Skeletal muscle satellite cell (primary cell): ENCODE results near the gene YIPF7. TPM values are rescaled to one million over a fixed set of nuclear protein-coding genes. Genes with fewer than 3 reads are reported as not detected.

Experiments used
- H3K27me3 ChIP-seq: 2 replicates; pipeline ENCODE4 v1.7.0; 2013; ENCODE audit warnings: low read length; ENCODE audit not compliant: control insufficient read depth, insufficient read depth
- H3K36me3 ChIP-seq: 2 replicates; pipeline ENCODE4 v1.7.0; 2013; ENCODE audit warnings: mild to moderate bottlenecking, control low read depth, low read length; ENCODE audit not compliant: insufficient read depth
- H3K4me1 ChIP-seq: 2 replicates; pipeline ENCODE4 v1.7.0; 2013; ENCODE audit warnings: low read length; ENCODE audit not compliant: control insufficient read depth, insufficient read depth
- H3K4me2 ChIP-seq: 2 replicates; pipeline ENCODE4 v1.7.0; 2013; ENCODE audit warnings: mild to moderate bottlenecking, low read length
- H3K4me3 ChIP-seq: 2 replicates; pipeline ENCODE4 v1.7.0; 2013; ENCODE audit warnings: low read length
- H3K9ac ChIP-seq: 2 replicates; pipeline ENCODE4 v1.7.0; 2013; ENCODE audit warnings: mild to moderate bottlenecking, low read depth, low read length, moderate library complexity
- H3K9me3 ChIP-seq: replicated peaks from 2 replicates; pipeline ENCODE4 v1.7.0; 2013; ENCODE audit warnings: mild to moderate bottlenecking, control low read depth, low read length
- total RNA-seq: library from RNA; depleted of rRNA; stranded (reverse); fragments of >200 nt; gene quantifications from 2 replicates; pipeline ENCODE4 v1.2.3, GENCODE V29; 2012; rRNA removed

Gene YIPF7
- total RNA-seq = not detected in 2 replicates

DNA sequence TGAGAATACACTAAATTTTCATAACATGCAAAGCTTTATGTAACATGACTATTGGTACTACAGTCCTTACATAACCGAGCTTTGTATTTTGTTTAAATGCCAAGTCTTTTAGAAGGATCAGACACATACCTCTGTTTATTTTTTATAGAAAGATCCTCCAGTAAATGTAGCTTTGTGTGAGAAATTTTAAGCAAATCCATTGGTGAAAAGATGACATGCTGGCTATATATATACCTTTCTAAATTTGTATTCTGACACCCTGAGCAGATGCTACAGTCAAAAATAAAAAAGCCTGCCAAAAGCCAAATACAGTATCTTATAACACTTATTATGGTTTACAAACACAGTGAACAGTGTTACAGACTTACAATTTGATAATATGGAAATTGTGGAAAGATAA, at the start of gene YIPF7:
Gene YIPF7, minus strand, starts transcription at position 201 of the 400 bp plus-strand sequence. CDS start 1,525 bp downstream, outside the sequence.
- H3K36me3 ChIP-seq = no peaks in the 10 kb centered on the region
- no peaks in the 10 kb centered on the region for H3K9me3 ChIP-seq
- H3K4me1 ChIP-seq = no peaks in the 10 kb centered on the region

DNA sequence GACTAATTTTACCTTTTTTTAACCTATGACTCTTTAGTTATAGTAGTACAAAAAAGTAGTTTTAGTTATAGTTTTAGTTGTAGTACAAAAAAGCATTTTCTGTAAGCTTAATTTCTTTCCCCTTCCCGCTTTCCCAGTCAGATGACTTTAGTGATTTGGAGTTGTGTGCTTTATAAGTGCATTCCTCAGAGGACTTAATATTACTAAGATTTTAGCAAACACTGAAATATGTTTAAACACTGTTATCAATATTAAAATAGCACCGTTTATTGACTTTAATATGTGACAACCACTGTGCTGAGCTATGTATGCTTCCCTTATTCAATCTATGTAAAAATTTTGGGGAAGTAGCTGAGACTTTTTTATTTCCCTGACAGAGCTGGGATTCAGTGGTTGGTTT, 49.6 kb upstream of the YIPF7 start:
- Histone ChIP-seq H3K36me3 (peaks cover 84% of the 10 kb centered on the region), H3K4me1 (no peaks in the 10 kb centered on the region), H3K4me2 (no peak overlapping the region), H3K9ac (no peak overlapping the region), H3K9me3 (no peaks in the 10 kb centered on the region), H3K4me3 (no peak overlapping the region), H3K27me3 (no peaks in the 10 kb centered on the region)

More for the DNA sequence above, at the start of gene YIPF7:
- Histone ChIP-seq H3K9ac (no peak within 1 kb of the TSS), H3K27me3 (no peaks in the 10 kb centered on the region), H3K4me2 (no peak within 1 kb of the TSS), H3K4me3 (no peak within 1 kb of the TSS)

GRCh38 chr4:44700427-44700826, 49.0 kb upstream of the YIPF7 start:
- no peak overlapping the region for H3K4me2 ChIP-seq
- H3K36me3 ChIP-seq = peaks cover 85% of the 10 kb centered on the region
- H3K27me3 ChIP-seq = no peaks in the 10 kb centered on the region
- H3K4me1 ChIP-seq = no peaks in the 10 kb centered on the region
- H3K9ac ChIP-seq = no peak overlapping the region
- H3K4me3 ChIP-seq = no peak overlapping the region
- H3K9me3 ChIP-seq = no peaks in the 10 kb centered on the region

DNA sequence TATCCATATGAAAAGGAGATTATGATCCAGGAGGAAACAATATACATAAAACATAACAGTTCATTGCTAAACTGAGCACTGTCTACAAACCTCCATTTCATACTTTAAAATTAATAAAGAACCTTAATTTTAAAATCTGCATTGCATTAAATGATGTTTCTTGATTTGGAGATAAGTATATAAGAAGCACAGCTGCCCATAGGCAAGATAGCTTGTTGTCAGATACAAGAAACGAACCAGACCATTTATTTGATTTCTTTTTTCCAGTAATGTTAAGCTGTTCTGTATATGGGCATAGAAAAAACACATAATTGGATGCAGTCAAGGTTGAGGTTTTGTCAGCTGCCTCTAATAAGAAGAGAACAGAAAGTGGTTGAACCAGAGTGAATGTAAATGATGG, 33.2 kb upstream of the YIPF7 start:
- H3K9me3 ChIP-seq = no peaks in the 10 kb centered on the region
- H3K4me1 ChIP-seq = peaks cover 7% of the 10 kb centered on the region
- H3K27me3 ChIP-seq = no peaks in the 10 kb centered on the region
- H3K36me3 ChIP-seq = peaks cover 54% of the 10 kb centered on the region
- no peak overlapping the region for H3K4me2 ChIP-seq
- no peak overlapping the region for H3K4me3 ChIP-seq
- no peak overlapping the region for H3K9ac ChIP-seq

- H3K9ac ChIP-seq = peak overlapping the region; percentile 97
These were observed 27.6 kb upstream of the YIPF7 start for GRCh38 chr4:44679060-44679459.

GRCh38 chr4:44678094-44679041, 26.9 kb upstream of the YIPF7 start, which contains the start of gene GUF1:
GUF1 (plus strand) TSS chr4:44678420; CDS start chr4:44678623, 203 bp downstream.
- H3K4me3 ChIP-seq = peak within 1 kb of the TSS; percentile 98
- H3K9me3 ChIP-seq = no peaks in the 10 kb centered on the region
- H3K4me1 ChIP-seq = peaks cover 12% of the 10 kb centered on the region
- peak within 1 kb of the TSS; percentile 92 for H3K4me2 ChIP-seq
- peak within 1 kb of the TSS; percentile 97 for H3K9ac ChIP-seq
- H3K27me3 ChIP-seq = no peaks in the 10 kb centered on the region
- peaks cover 15% of the 10 kb centered on the region for H3K36me3 ChIP-seq

More at GRCh38 chr4:44679060-44679459, 27.6 kb upstream of the YIPF7 start:
- H3K4me3 ChIP-seq = peak overlapping the region; percentile 98
- no peaks in the 10 kb centered on the region for H3K27me3 ChIP-seq
- H3K4me2 ChIP-seq = peak overlapping the region; percentile 92
- peaks cover 12% of the 10 kb centered on the region for H3K4me1 ChIP-seq
- no peaks in the 10 kb centered on the region for H3K9me3 ChIP-seq
- peaks cover 22% of the 10 kb centered on the region for H3K36me3 ChIP-seq

DNA sequence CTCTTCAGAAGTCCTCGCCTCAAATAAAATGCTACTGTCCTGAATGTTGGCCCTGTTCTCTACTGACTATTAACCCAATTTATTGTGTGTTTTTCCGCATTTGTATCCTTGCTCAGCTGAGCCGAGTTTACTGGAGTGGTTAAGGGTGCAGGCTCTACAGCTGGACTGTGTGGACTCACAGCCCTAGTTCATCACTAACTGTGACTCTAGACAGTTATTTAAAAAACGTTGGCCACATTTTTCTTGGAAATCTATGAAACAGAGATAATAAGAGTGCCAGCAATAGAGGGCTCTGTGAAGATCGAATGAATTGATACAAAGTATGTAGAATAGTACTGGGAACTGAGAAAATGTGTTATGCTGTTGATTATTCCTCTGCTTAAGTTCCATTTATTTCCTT, 23.9 kb upstream of the YIPF7 start:
- no peaks in the 10 kb centered on the region for H3K36me3 ChIP-seq
- no peak overlapping the region for H3K4me3 ChIP-seq
- no peaks in the 10 kb centered on the region for H3K27me3 ChIP-seq
- peaks cover 12% of the 10 kb centered on the region for H3K4me1 ChIP-seq
- H3K9ac ChIP-seq = no peak overlapping the region
- no peaks in the 10 kb centered on the region for H3K9me3 ChIP-seq
- H3K4me2 ChIP-seq = no peak overlapping the region

DNA sequence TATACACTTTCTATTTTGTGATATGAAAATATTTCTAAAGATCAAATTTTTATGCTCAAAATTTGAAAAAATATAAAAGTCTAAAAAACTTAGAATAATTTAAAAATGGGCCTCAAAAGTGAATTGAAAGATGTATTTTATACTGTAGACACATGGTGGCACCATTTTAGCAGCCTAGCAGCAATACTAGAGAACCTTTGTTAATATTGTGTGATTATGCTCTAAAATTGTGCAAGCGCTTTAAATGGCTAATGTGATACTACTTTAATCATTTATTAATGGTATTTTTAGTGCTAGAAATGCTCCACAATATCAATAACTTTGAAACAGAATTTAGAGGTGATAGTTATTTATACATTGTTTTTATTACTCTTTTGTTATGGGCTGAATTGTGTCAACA, 23.0 kb upstream of the YIPF7 start:
- H3K36me3 ChIP-seq = no peaks in the 10 kb centered on the region
- no peak overlapping the region for H3K4me3 ChIP-seq

GRCh38 chr4:44671636-44672035, 20.2 kb upstream of the YIPF7 start:
- Histone ChIP-seq H3K4me1 (peaks cover 5% of the 10 kb centered on the region), H3K27me3 (no peaks in the 10 kb centered on the region), H3K4me2 (no peak overlapping the region), H3K36me3 (no peaks in the 10 kb centered on the region), H3K9me3 (no peaks in the 10 kb centered on the region), H3K9ac (no peak overlapping the region), H3K4me3 (no peak overlapping the region)

More for the DNA sequence above, 23.0 kb upstream of the YIPF7 start:
- Histone ChIP-seq H3K9ac (no peak overlapping the region), H3K4me1 (peaks cover 5% of the 10 kb centered on the region), H3K4me2 (no peak overlapping the region), H3K27me3 (no peaks in the 10 kb centered on the region), H3K9me3 (no peaks in the 10 kb centered on the region)

GRCh38 chr4:44670506-44671199, 19.2 kb upstream of the YIPF7 start:
- no peaks in the 10 kb centered on the region for H3K36me3 ChIP-seq
- no peaks in the 10 kb centered on the region for H3K27me3 ChIP-seq
- no peak overlapping the region for H3K9ac ChIP-seq
- H3K4me2 ChIP-seq = no peak overlapping the region
- peaks cover 5% of the 10 kb centered on the region for H3K4me1 ChIP-seq
- no peaks in the 10 kb centered on the region for H3K9me3 ChIP-seq
- H3K4me3 ChIP-seq = no peak overlapping the region

GRCh38 chr4:44668526-44668925, 17.1 kb upstream of the YIPF7 start:
- no peak overlapping the region for H3K9ac ChIP-seq
- H3K27me3 ChIP-seq = no peaks in the 10 kb centered on the region
- no peak overlapping the region for H3K4me3 ChIP-seq

More at GRCh38 chr4:44668526-44668925, 17.1 kb upstream of the YIPF7 start:
- Histone ChIP-seq H3K9me3 (no peaks in the 10 kb centered on the region), H3K4me1 (peaks cover 5% of the 10 kb centered on the region), H3K4me2 (no peak overlapping the region), H3K36me3 (no peaks in the 10 kb centered on the region)
